Amniotic epithelial cell (primary cell): ENCODE results near the gene PARP3.

Experiments
- DNase-seq: peaks from one replicate; pipeline ENCODE4 v3.0.0-alpha.2; 2010; ENCODE audit warnings: low read depth

Gene PARP3

GRCh38 chr3:51966922-51967383 lies 24.8 kb downstream of the PARP3 start:
- no peak for DNase-seq

GRCh38 chr3:51967384-51968169 lies 25.4 kb downstream of the PARP3 start, which contains the start of gene PCBP4:
TSS of gene PCBP4 (minus strand) at chr3:51967454. CDS start at chr3:51961240, 6,214 bp downstream.
- DNase-seq: peak; percentile 18

- peak; percentile 20 for DNase-seq
These were observed 26.1 kb downstream of the PARP3 start for GRCh38 chr3:51968170-51968775.

GRCh38 chr3:51968883-51969678 lies 26.9 kb downstream of the PARP3 start:
- no peak for DNase-seq

- DNase-seq: no peak
These were observed 27.7 kb downstream of the PARP3 start for GRCh38 chr3:51969841-51970240.

GRCh38 chr3:51970606-51971300 lies 28.6 kb downstream of the PARP3 start:
- no peak for DNase-seq

GRCh38 chr3:51971350-51971749 lies 29.2 kb downstream of the PARP3 start:
- DNase-seq: no peak

- DNase-seq: no peak
These were observed 32.3 kb downstream of the PARP3 start for GRCh38 chr3:51974277-51974962.

GRCh38 chr3:51974963-51975851 lies 33.0 kb downstream of the PARP3 start, which contains the start of gene ABHD14A:
TSS of gene ABHD14A (plus strand) at chr3:51975064. CDS start at chr3:51975136, 72 bp downstream.
- DNase-seq: peak; percentile 43

GRCh38 chr3:51975852-51976549 lies 33.8 kb downstream of the PARP3 start:
- peak; percentile 60 for DNase-seq

GRCh38 chr3:51977446-51978142 lies 35.4 kb downstream of the PARP3 start:
- no peak for DNase-seq

- no peak for DNase-seq
These were observed 36.0 kb downstream of the PARP3 start for GRCh38 chr3:51978143-51978502.

- DNase-seq: no peak
These were observed 38.1 kb downstream of the PARP3 start for GRCh38 chr3:51980253-51980652.

- peak; percentile 28 for DNase-seq
These were observed 40.2 kb downstream of the PARP3 start for GRCh38 chr3:51982352-51982837.

GRCh38 chr3:51982838-51983577 lies 40.8 kb downstream of the PARP3 start, which contains the start of gene ACY1:
TSS of gene ACY1 (plus strand) at chr3:51983535. CDS start at chr3:51984065, 530 bp downstream.
- DNase-seq: peak; percentile 92

- DNase-seq: no peak
These were observed 41.6 kb downstream of the PARP3 start for GRCh38 chr3:51983578-51984268.

GRCh38 chr3:51984269-51984647 lies 42.1 kb downstream of the PARP3 start:
- no peak for DNase-seq
